IPS-NIHi11 (cell line): ENCODE measurements around the gene AGXT2.
A peak's percentile ranks its signal among the peaks of the same experiment; 100 is the strongest.
"Not testable (repeated sequence)": the region's sequence is repeated elsewhere in the genome, so short reads cannot be mapped to it uniquely, and the experiment has no call there.

ENCODE experiments used
- DNase-seq: peaks from one replicate; pipeline ENCODE4 v3.0.0; 2012; ENCODE audit warnings: mixed read lengths, low spot score

Gene AGXT2

DNA sequence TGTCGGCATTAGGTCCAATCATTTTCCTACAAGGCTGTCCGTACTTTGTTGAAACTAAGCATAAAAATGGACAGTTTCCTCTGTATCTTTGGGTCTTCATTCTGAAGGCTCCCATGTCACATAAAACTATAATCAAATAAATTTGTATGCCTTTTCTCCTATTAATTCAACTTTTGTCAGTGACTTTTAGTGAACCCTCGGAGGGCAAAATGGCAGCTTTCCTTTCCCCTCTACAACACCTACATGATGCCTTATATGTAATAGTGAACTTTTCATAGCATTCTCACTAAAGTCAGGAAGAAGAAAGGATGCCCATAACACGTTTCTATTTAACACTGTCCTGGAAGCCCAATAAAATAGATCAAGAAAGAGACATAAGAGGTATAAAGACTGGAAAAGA lies 5.1 kb upstream of the AGXT2 start:
- DNase-seq: no peak

DNA sequence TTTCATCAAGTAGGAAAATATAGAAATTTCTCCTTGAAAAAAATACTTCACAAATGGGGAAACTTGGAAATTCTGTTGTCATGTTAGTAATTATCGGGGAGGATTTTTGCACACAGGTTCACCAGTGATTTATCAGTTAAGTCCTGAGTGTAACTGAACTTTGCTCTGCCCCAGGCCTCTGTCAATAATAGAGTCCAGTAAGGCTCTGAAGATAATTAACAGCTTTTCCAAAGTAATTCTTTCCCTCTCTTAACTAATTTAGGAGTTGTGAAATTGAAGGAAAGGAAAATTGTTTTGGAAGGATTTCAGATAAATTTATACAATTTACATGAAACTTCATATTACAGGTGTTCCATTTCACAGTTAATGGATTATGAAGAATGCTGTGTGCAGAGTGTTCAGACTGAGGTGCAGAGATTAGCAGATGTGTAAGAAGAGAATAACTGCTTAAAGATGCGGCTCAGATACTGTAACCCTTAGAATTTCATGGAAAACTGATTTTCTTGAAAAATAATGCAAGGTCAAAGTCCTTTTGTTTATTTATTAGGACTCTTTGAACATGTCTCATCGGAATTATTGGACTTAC lies 2.9 kb upstream of the AGXT2 start:
- no peak for DNase-seq

DNA sequence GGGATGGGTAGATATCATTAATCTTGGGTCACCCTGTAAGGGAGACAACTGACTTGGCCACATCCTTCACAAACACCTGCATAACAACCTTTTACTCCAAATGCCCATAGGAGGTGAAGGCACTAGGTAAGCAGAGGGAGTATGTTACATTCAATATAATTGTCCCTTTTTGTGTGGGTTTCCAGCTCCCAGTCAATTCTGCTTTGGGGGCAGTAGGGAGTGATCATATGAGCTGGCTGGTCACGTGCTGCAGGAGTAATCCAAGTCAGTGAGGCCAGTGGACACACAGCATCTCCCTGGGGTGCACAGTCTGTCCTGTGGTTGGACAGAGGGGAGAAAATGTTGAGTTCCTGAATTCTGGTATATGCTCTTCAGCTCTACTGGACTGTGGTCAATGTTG lies 1.2 kb upstream of the AGXT2 start:
- DNase-seq: no peak

DNA sequence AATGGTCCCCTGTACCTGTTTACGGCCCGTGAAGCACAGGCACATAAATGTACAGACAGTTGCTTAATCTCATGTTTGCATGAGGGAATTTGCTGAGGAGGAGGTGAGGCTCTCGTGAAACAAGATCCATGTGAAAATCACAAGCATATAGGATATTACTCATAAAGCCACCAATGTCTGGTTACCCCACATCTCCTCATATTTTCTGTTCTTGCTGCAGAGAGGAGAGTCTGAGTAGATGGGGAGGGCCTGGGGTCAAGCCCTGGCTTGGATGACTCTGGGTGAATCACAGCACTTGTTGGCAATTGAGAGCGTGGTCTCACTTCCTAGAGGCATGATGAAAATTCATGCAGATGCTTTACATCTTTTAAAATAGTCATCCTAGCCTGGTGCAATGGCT lies 975 bp downstream of the AGXT2 start:
- no peak for DNase-seq

DNA sequence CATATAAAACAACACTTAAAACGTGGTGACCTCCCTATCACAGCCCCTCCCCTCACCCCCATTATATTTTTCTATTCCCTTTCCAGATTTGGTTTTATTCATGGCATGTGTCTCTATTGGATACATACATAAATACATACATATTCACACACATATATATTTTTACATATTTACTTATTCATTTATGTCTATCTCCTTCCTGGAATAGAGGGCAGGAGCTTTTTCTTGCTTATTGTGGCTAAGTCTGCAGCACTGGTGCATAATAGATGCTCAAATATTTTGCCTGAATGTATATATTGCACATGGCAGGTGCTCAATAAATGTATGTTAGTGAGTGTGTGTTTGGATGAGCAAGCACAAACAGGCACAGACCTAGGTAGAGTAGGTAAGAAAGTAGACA lies 2.5 kb downstream of the AGXT2 start:
- no peak for DNase-seq

DNA sequence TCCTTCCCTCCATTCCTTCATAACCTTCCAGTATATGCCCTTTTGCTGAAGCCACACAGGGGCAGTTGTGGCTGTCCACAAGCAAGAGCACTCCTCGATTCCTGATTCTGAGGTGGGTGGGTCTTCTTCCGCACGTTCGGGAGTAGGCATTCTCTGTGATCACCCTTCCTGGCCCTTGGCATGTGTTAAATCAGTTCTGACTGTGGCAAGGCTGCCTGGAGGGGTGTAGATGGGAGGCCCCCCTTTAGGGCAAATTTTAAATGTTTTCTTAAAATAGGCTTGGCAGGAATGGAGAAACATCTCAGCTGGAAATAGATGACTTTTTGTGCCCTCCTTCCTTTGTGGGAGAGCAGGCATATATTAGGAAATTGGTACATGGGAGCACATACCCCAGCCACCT lies 3.1 kb downstream of the AGXT2 start:
- DNase-seq: no peak

DNA sequence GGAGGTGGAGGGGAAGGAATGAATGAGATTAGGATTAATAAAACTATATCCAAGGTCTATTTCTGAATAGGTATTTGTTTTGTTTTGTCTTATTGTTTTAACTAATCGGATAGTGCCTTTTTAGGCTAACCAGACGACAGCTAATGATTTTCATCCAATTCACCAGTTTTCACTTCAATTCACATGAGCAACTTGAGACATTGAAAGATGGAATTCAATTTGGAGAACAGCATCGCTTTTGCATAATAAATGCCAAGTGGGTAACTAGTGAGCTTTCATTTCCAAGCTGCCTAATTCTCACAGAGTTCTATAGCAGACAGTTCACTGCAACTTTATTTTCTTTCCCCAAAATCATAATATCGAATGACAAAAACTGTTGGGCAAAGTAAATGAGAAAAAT lies 5.0 kb downstream of the AGXT2 start:
- no peak for DNase-seq

DNA sequence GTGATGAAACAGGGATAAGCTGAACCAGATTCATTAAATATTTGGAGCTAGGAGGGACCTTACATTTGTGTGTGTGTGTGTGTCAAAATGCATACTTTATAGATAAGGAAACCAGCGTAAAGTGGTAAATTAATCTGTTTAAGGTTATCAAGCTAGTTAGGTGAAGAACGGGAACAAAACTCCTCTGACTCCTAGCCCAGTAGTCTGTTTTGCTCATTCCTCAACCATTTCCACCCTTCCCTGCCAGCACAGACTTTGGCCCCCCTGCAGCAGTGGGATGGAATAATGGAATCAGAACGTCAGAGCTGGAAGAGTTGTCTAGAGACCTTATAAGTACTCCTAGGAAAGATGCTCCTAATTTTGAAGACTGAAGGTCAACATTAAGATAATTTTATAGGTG lies 6.5 kb downstream of the AGXT2 start:
- no peak for DNase-seq

DNA sequence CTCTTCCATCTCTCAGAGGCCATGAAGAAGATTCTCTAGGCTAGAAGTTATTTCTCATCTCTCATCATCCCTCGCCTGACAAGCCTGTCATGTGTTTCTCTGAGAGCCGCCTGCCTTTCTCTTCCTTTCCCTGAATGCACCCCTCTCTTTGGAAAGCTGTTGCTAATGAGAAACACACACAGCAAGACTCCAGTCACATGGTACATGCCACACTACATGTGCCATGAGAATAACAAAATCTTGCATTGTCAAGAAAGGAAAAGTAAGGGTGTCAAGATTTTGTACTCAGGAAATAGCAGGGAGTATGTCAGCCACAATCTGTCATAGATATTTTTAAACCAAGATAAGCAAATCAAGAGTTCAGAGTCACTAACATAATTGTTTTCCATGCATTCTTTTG lies 8.9 kb downstream of the AGXT2 start:
- DNase-seq: no peak

DNA sequence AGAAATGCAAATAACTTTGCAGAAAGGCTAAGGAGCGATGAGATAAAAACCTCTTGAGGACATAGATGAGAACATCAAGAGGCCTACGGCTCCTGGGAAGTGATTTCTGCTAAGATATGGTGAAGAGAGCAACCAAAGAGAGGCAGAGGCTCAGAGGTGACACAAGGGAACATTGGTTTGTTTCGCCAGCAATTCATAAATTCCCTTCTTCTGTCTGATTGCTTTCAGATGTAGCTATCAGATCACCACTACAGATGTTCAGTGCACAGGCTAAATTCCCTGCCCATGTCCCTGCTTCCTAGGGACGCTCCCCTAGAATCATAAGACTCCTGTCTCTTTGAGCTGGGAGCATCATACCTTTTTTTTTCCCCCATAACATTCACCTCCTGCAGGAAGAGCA lies 11.2 kb downstream of the AGXT2 start:
- no peak for DNase-seq

DNA sequence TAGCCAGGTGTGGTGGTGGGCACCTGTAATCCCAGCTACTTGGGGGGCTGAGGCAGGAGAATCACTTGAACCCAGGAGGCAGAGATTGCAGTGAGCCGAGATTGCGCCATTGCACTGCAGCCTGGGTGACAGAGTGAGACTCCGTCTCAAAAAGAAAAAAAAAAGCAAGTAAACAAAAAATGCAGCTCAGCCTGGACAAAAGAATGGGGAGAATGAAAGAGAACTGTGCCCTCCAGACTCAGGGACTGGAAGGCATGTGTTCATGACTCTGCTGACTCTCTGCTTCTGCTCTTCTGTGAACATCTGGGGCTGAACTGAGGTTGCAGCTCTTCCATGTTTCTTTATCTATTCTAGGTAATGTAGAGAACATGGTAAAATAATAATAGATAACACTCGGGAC lies 11.8 kb downstream of the AGXT2 start:
- not testable (repeated sequence) for DNase-seq

DNA sequence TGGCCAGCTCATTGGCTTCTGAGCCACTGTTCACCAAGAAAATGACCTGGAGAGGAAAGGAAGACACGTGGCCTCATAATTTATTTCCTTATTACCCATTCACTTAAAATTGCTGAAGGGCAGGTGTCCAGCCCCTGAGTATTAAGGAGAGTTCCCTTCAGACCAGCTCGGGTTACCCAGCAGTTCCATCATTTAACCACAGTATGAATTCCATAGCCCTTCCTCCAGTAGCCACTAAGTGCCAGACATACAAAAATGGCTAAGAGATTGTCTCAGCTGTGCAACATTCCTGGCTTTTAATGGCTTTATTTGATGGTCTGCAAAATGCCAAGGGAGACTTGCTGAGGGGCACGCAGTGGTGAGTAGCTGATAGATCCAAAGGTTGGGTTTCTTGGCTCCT lies 12.5 kb downstream of the AGXT2 start:
- DNase-seq: no peak

DNA sequence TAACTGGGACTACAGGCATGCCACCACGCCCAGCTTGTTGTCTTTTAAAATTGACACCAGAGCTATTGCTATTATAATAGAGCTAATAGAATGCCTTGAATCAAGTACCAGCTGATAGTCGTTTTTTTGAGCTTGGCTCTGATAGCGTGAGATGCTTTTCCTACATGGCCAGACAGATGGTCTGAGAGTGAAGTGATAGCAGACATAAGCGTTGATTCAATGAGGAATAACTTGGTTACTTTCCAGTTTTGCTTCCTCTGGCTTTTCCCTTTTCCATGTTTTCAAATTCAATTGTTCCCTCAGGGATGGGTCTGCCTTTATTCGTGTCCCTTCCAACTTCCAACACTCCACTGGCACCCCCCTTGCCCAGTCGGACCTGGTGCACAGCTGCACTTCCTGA lies 15.4 kb downstream of the AGXT2 start:
- DNase-seq: no peak

DNA sequence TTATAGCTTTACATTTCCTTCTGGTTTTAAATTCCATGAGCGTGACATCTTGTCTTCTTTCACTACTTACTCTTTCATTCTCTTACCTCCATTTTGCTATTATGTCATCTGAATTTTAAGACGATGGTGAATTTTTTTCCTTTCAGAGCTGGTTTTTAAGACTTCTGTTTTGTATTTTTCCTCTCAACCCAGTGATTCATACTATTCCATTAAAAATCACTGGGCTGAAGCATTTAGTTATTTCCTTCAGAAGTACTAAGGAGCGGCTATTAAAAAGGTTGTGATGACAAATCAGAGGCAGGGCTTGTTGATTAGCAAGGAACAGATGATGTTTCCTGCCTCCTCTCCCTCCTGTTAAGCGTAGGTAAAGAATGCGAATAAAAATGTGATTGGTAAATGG lies 16.5 kb downstream of the AGXT2 start:
- peak; percentile 16 for DNase-seq

DNA sequence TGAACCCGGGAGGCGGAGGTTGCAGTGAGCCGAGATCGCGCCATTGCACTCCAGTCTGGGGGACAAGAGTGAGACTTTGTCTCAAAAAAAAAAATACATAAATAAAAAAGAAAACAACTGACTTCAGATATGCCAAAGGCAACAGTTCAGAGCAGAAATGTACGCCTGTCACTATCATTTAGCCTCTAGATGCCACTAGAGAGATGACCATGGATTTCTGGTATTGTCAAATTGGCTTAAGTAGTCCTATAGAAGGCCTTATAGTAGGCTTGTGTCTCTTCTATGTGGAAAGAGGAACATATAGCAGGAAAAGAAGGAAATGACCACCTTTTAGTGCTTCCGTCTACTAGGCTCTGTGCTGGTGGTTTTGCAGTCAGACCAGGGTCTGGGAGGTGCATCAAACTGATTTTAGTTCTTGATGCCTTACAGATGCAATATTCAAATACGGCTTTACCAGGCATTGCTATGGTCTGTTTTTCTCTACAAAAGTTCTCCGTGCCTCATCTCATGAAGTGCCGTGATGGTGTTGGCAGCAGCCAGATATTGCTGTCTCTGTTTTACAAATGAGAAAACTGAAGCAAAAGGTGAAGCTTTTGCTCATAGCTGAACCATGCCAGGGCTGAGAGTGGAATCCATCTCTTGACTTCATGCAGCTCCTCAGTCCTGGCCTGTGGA lies 17.2 kb downstream of the AGXT2 start:
- no peak for DNase-seq

DNA sequence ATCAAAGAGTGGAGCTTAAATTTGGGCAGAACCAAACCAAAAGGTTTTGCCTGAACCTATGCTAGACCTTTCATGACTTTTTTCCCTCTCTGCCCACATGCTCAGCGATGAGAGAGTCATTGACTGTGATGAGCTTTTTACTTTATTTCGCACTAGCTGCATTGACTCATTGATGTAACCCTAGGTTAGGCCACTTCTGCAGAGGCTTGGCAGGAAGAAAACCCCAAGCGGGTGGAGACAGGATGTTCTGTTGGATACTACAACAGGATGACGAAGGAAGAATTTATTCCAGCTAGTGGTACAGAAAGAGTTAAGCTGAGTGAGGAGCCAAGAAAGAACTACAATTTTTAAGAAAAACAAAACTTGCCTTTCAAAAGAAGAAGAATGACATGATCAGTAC lies 18.4 kb downstream of the AGXT2 start:
- no peak for DNase-seq

DNA sequence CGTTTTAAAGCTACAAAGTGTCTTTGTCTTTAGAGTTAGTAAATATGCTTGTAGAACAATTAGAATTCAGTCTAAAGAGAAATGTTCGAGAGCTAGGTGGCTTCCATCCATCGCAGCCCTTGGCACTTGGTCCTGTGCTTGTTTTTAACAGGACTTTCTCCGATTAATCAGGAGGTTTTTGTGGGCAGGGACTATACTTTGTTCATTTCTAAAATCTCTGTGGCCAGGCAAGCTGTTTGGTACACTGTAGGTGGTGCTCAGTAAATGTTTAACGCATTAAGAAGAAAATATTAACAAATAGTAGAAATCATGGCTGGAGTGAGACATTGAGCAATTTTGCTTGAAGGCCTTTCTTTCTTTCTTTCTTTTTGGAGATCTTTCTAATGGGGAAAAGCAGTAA lies 20.8 kb downstream of the AGXT2 start:
- no peak for DNase-seq

DNA sequence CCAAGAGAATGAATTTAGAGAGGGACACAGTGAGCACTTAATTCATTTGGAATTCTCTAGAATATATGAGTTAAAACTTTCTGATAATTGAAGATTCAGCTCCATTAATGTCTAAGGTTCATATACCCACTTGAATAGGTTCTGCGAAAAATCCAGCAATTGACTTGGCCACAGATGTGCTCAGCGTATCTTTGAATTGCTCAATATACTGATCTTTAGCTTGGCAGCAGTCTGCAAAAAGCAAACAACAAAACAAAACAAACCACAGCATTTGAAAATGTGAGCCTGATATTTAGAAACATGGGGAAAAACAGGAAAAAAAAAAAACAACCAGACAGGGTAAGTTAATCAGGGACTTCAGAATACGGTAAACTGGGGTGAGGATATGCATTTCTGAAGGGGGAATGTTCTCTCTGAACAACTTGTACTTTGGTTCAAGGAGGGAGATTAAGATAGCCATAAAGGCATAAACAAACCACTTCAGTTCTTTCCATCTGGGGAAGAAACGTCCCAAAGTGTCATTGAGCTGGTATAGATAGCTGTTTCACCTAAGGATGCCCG lies 21.4 kb downstream of the AGXT2 start:
- DNase-seq: no peak

DNA sequence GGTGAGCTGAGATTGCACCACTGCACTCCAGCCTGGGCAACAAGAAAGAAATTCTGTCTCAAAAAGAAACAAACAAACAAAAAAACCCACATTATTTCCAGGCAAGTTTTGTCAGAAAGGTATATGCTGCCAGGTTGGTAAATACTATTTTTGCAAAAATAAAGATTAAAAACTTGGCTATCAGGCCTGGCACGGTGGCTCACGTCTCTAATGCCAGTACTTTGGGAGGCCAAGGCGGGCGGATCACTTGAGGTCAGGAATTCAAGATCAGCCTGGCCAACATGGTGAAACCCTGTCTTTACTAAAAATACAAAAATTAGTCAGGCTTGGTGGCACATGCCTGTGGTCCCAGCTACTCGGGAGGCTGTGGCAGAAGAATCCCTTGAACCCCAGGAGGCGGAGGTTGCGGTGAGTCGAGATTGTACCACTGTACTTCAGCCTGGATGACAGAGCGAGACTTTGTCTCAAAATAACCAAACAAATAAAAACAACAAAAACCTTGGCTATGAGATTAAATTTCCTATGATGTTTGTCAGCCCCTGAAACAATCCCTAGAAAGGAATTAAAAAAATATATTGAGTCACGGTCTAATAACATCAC lies 22.7 kb downstream of the AGXT2 start:
- no peak for DNase-seq

DNA sequence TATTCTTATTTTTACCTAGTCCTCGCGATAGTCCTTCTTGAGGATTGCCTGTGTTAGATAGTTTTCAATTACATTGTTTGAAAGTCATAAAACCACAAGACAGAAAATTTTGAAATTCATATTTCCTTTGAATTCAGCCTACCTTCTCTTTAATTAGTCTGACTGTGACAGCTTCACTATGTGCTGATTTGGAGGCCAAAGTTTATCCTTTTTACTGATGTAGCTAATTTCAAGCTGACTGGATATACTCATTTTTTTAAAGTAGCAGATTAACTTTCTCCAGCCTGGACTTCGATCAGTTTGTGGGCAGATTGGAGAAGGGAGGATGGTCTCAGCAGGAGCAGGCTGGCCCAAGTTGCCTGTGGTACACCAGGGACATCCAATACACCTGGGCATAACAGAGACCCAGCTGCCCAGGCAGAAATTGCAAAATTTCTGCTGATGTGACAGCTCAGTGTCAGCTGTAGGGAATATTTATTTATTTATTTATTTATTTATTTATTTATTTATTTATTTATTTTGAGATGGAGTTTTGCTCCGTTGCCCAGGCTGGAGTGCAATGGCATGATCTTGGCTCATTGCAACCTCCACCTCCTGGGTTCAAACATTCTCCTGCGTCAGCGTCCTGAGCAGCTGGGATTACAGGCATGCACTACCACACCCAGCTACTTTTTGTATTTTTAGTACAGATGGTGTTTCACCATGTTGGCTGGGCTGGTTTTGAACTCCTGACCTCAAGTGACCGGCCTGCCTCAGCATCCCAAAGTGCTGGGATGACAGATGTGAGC lies 24.2 kb downstream of the AGXT2 start:
- no peak for DNase-seq

DNA sequence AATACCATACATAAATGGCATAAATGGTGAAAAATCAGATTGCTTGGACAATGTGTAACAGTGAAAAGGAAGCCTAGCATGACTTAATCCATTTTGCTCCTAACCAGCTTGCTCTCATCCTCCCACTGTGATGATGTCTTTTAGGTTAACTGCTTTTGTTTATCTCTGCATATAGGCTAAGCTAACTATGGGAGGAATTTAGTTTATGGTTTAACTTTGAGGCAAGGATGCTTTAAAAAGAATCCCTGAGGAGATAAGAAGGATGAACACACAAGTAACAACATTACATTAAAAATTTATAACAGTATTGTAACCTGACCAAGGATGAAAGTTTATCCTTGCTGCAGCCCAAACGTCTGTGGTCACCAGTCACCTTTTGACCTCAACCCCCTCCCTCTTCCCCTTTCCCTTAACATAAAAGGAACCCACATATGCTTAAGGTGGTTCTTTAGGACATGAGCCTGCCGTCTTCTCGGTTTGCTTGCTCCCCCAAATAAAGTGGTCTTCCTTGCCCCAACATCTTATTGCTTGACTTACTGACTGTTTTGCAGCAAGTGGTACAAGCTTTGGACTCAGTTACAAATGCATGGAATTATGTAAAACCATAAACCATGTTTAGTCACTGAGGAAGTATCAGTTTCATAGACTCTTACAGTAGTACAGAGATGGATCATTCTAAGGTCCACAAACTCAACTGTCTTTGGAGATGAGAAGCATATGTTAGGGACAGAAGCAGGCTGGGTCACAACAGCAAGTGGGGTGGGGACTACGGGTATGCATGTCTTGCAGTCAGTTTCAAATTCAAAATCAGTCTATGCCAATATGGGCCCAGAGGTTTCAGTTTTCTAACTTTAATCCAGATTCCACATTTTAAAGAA lies 31.3 kb downstream of the AGXT2 start:
- DNase-seq: no peak

DNA sequence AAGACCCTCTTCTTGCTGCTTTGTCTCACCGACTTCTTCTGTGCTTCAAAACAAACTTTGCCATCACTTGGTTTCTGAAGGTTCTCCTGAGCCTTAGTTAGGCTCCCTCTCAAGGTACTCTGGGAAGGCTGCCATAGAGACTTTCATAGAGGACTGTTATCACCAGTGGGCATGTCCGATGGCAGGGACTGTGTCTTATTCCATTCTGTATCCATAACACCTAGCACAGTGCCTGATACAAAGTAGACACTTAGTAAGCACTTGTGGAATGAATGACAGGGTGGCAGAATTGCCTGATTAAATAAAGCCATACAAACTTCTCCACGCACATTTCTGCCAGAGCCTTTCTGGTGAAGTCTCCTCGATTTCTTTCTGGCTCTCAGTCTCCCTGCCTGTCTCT lies 32.7 kb downstream of the AGXT2 start:
- no peak for DNase-seq
